WTC11 (cell line): ENCODE results near the gene XPR1. TPM values are rescaled to one million over a fixed set of nuclear protein-coding genes. Genes with fewer than 3 reads are reported as not detected.

Experiments used
- ATAC-seq: fragments of 200-7000 bp; cut with Tn5 transposase; 2 replicates; pipeline ENCODE4 v1.10.0; 2021; ENCODE audit warnings: mild to moderate bottlenecking, moderate library complexity
- CTCF ChIA-PET: fragments of 300-600 bp; sonication (Branson Sonifier 250); formaldehyde crosslinking; loops from one replicate; lab custom pipeline; 2021; ENCODE audit warnings: antibody characterized with exemption; lab: Charles Lee
- POLR2A ChIA-PET: fragments of 350-600 bp; sonication (Branson Sonifier 250); formaldehyde crosslinking; loops from one replicate; lab custom pipeline; 2021; ENCODE audit warnings: antibody characterized with exemption; lab: Charles Lee
- DNase-seq: peaks from one replicate; pipeline ENCODE4 v3.0.0; 2021; ENCODE audit warnings: low spot score
- H3K27ac Mint-ChIP-seq: 2 replicates; pipeline ENCODE4 v1.8.0; 2021; ENCODE audit warnings: mixed read lengths
- H3K27me3 Mint-ChIP-seq: 2 replicates; pipeline ENCODE4 v1.8.0; 2021; ENCODE audit warnings: low read depth, mild to moderate bottlenecking, moderate library complexity, mixed read lengths
- H3K36me3 Mint-ChIP-seq: 2 replicates; pipeline ENCODE4 v1.8.0; 2021; ENCODE audit warnings: mixed read lengths
- H3K4me1 Mint-ChIP-seq: 2 replicates; pipeline ENCODE4 v1.8.0; 2022; ENCODE audit warnings: mixed read lengths
- H3K4me3 Mint-ChIP-seq: 2 replicates; pipeline ENCODE4 v1.8.0; 2021; ENCODE audit warnings: mild to moderate bottlenecking, moderate library complexity, mixed read lengths
- H3K9me3 Mint-ChIP-seq: 2 replicates; pipeline ENCODE4 v1.8.0; 2021; ENCODE audit warnings: mixed read lengths
- CREM ChIP-seq: sonication (generic); formaldehyde crosslinking; IDR thresholded peaks from 2 replicates; pipeline ENCODE4 v1.8.1; 2022; ENCODE audit warnings: mild to moderate bottlenecking, missing genetic modification reagents, moderate library complexity
- CTCF ChIP-seq: fragments of 200-600 bp; IDR thresholded peaks from 2 replicates; pipeline ENCODE4 v1.8.0; 2022; ENCODE audit warnings: antibody characterized with exemption
- FOXJ3 ChIP-seq: sonication (generic); formaldehyde crosslinking; IDR thresholded peaks from 2 replicates; pipeline ENCODE4 v1.9.0; 2021; ENCODE audit warnings: missing genetic modification reagents, mild to moderate bottlenecking, borderline replicate concordance
- MYBL2 ChIP-seq: sonication (generic); formaldehyde crosslinking; IDR thresholded peaks from 2 replicates; pipeline ENCODE4 v1.8.1; 2023; ENCODE audit warnings: mild to moderate bottlenecking, moderate library complexity, missing genetic modification reagents
- NFATC4 ChIP-seq: fragments of 250-450 bp; sonication (Bioruptor Pico); IDR thresholded peaks from 2 replicates; pipeline ENCODE4 v1.9.0; 2021; ENCODE audit warnings: mild to moderate bottlenecking
- NFYB ChIP-seq: sonication (generic); formaldehyde crosslinking; conservative IDR thresholded peaks from 2 replicates; pipeline ENCODE4 v1.8.0; 2022; ENCODE audit warnings: low read depth, missing genetic modification reagents
- NR1H2 ChIP-seq: sonication (generic); formaldehyde crosslinking; IDR thresholded peaks from 2 replicates; pipeline ENCODE4 v1.9.0; 2021; ENCODE audit warnings: mild to moderate bottlenecking, moderate library complexity, missing genetic modification reagents
- NR2C2 ChIP-seq: sonication (generic); formaldehyde crosslinking; IDR thresholded peaks from 2 replicates; pipeline ENCODE4 v1.8.0; 2022; ENCODE audit warnings: mild to moderate bottlenecking, missing genetic modification reagents
- NR3C1 ChIP-seq: sonication (generic); formaldehyde crosslinking; conservative IDR thresholded peaks from 2 replicates; pipeline ENCODE4 v1.8.1; 2023; ENCODE audit warnings: low read depth, mild to moderate bottlenecking, missing genetic modification reagents
- RELA ChIP-seq: sonication (generic); formaldehyde crosslinking; IDR thresholded peaks from 2 replicates; pipeline ENCODE4 v1.8.1; 2022; ENCODE audit warnings: missing genetic modification reagents, mild to moderate bottlenecking, borderline replicate concordance
- RORB ChIP-seq: fragments of 250-450 bp; sonication (Bioruptor Pico); IDR thresholded peaks from 2 replicates; pipeline ENCODE4 v1.9.0; 2021; ENCODE audit warnings: mild to moderate bottlenecking
- STAT6 ChIP-seq: sonication (generic); formaldehyde crosslinking; conservative IDR thresholded peaks from 2 replicates; pipeline ENCODE4 v1.8.1; 2023; ENCODE audit warnings: mild to moderate bottlenecking, low read depth, missing genetic modification reagents, moderate library complexity
- TCF7 ChIP-seq: sonication (generic); formaldehyde crosslinking; IDR thresholded peaks from 2 replicates; pipeline ENCODE4 v1.8.0; 2022; ENCODE audit warnings: mild to moderate bottlenecking, low read depth, missing genetic modification reagents, moderate library complexity
- ZBTB21 ChIP-seq: sonication (generic); formaldehyde crosslinking; IDR thresholded peaks from 2 replicates; pipeline ENCODE4 v1.8.1; 2023; ENCODE audit warnings: mild to moderate bottlenecking, missing genetic modification reagents, borderline replicate concordance
- ZNF121 ChIP-seq: sonication (generic); formaldehyde crosslinking; IDR thresholded peaks from 2 replicates; pipeline ENCODE4 v1.8.0; 2023; ENCODE audit warnings: missing genetic modification reagents
- ZNF532 ChIP-seq: fragments of 250-450 bp; sonication (Bioruptor Pico); IDR thresholded peaks from 2 replicates; pipeline ENCODE4 v1.9.0; 2021; ENCODE audit warnings: mild to moderate bottlenecking, borderline replicate concordance
- total RNA-seq: library from RNA; stranded (reverse); gene quantifications from 3 replicates; pipeline ENCODE4 v1.2.3, GENCODE V29; 2021
- TF ChIP-seq, protein P1 (sequence below): sonication (generic); formaldehyde crosslinking; IDR thresholded peaks from 2 replicates; pipeline ENCODE4 v1.8.0; 2022; ENCODE audit warnings: mild to moderate bottlenecking, missing genetic modification reagents
- TF ChIP-seq, protein P2 (sequence below): sonication (generic); formaldehyde crosslinking; IDR thresholded peaks from 2 replicates; pipeline ENCODE4 v1.8.1; 2022; ENCODE audit warnings: mild to moderate bottlenecking, missing genetic modification reagents, moderate library complexity, borderline replicate concordance
- TF ChIP-seq, protein P3 (sequence below): fragments of 250-450 bp; sonication (Bioruptor Pico); IDR thresholded peaks from 2 replicates; pipeline ENCODE4 v2.1.2; 2022; ENCODE audit warnings: mild to moderate bottlenecking, moderate library complexity

XPR1 gene
- total RNA-seq, 1 experiment from 2014 or later: 34.6 TPM

DNA sequence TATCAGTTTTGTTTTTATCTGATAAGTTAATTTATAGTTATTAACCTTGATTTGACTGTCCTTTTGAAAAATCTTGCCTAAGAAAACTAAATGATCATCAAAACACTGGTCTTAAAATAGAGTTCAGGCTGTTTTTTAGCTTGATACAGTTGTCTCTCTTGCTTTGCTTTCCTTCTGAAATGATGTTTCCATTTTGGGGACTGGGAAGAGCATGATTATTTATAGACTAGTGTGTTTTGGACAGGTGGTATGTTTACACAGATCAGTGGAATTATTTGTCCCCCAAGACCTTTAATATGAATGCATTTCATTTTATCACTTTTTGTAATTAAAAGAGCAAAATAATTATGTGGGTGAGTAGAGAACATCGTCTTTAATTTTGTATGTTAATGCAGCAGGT lies 90.8 kb downstream of the XPR1 start:
- ChIA-PET CTCF (no interaction called here), POLR2A (interaction anchor here (1.2 kb wide), 1 partner anchor 91 kb away, joined by 3 read pairs; the partner anchor contains the start of gene XPR1)
- peaks cover 3% of the 10 kb centered on the region; the same call in 1 of the 2 replicates for H3K9me3 Mint-ChIP-seq
- TF ChIP-seq, protein P1, sequence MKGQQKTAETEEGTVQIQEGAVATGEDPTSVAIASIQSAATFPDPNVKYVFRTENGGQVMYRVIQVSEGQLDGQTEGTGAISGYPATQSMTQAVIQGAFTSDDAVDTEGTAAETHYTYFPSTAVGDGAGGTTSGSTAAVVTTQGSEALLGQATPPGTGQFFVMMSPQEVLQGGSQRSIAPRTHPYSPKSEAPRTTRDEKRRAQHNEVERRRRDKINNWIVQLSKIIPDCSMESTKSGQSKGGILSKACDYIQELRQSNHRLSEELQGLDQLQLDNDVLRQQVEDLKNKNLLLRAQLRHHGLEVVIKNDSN (CRISPR knock-in tag): no peak
- no peak for TF ChIP-seq CTCF
- TF ChIP-seq CREM: no peak
- no peak for TF ChIP-seq ZNF532 (CRISPR knock-in tag)
- no peaks in the 10 kb centered on the region for H3K36me3 Mint-ChIP-seq
- H3K4me1 Mint-ChIP-seq: 0 out of 2 replicates have a peak, but pooled peaks cover 4% of the 10 kb centered on the region
- H3K4me3 Mint-ChIP-seq: no peak overlapping the region
- no peak overlapping the region for H3K27ac Mint-ChIP-seq
- H3K27me3 Mint-ChIP-seq: no peaks in the 10 kb centered on the region
- DNase-seq: no peak
- no peak for ATAC-seq

DNA sequence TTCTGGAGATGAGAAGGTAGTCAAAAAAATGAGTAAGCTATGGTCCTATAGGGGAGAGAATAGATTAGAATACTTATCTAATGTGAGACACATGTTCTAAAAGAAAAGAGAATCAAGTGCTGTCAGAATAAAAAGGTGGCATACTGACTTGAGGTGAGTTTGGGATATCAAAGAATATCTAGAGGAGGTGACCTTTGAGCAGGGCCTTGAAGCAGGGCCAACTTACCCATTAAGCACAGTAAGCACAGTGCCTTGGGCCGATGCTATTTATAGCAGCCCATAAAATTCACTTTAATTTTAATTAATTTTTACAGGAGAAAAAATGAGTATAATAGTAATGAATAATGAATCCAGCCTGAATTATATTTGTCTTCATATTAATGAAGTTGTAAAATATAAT lies 92.2 kb downstream of the XPR1 start:
- H3K27me3 Mint-ChIP-seq: no peaks in the 10 kb centered on the region
- DNase-seq (no peak), ATAC-seq (no peak)
- H3K27ac Mint-ChIP-seq: no peak overlapping the region
- 0 out of 2 replicates have a peak, but pooled peaks cover under 1% of the 10 kb centered on the region for H3K36me3 Mint-ChIP-seq
- ChIA-PET POLR2A (no interaction called here), CTCF (no interaction called here)
- 0 out of 2 replicates have a peak, but pooled peaks cover 4% of the 10 kb centered on the region for H3K4me1 Mint-ChIP-seq
- TF ChIP-seq CTCF (no peak), STAT6 (CRISPR knock-in tag) (no peak), NR1H2 (CRISPR knock-in tag) (no peak), ZNF121 (no peak), RELA (no peak), MYBL2 (CRISPR knock-in tag) (no peak), NR3C1 (no peak), FOXJ3 (CRISPR knock-in tag) (no peak), ZBTB21 (CRISPR knock-in tag) (no peak), TCF7 (no peak), NFYB (CRISPR knock-in tag) (no peak), NR2C2 (no peak), NFATC4 (CRISPR knock-in tag) (no peak), RORB (CRISPR knock-in tag) (no peak)
- TF ChIP-seq, protein P2, sequence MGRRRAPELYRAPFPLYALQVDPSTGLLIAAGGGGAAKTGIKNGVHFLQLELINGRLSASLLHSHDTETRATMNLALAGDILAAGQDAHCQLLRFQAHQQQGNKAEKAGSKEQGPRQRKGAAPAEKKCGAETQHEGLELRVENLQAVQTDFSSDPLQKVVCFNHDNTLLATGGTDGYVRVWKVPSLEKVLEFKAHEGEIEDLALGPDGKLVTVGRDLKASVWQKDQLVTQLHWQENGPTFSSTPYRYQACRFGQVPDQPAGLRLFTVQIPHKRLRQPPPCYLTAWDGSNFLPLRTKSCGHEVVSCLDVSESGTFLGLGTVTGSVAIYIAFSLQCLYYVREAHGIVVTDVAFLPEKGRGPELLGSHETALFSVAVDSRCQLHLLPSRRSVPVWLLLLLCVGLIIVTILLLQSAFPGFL: no peak
- TF ChIP-seq, protein P3, sequence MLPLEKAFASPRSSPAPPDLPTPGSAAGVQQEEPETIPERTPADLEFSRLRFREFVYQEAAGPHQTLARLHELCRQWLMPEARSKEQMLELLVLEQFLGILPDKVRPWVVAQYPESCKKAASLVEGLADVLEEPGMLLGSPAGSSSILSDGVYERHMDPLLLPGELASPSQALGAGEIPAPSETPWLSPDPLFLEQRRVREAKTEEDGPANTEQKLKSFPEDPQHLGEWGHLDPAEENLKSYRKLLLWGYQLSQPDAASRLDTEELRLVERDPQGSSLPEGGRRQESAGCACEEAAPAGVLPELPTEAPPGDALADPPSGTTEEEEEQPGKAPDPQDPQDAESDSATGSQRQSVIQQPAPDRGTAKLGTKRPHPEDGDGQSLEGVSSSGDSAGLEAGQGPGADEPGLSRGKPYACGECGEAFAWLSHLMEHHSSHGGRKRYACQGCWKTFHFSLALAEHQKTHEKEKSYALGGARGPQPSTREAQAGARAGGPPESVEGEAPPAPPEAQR: no peak
- no peak overlapping the region for H3K4me3 Mint-ChIP-seq
- peaks cover 8% of the 10 kb centered on the region for H3K9me3 Mint-ChIP-seq
